T-helper 2 cell treated with Interferon-gamma antibody and Interleukin-4, amounts not matched to agents 100 ng/mL and 5 ng/mL, for 36 hours (primary cell): ENCODE results near the gene MYOM1. TPM values are rescaled to one million over a fixed set of nuclear protein-coding genes. Genes with fewer than 3 reads are reported as not detected.
"Not testable (repeated sequence)": the region's sequence is repeated elsewhere in the genome, so short reads cannot be mapped to it uniquely, and the experiment has no call there.

Experiments
- intact Hi-C: fragments of 100-400 bp; cut with micrococcal nuclease; formaldehyde crosslinking; loops from one replicate; pipeline ENCODE4 v1.15.1; 2023
- total RNA-seq: library from RNA; stranded (reverse); gene quantifications from 2 replicates; pipeline ENCODE4 v1.2.3, GENCODE V29; 2022

The MYOM1 gene
- total RNA-seq, 1 donor from 2014 or later, result 1.5 TPM

- intact Hi-C loops, result no loop called here
Measured at GRCh38 chr18:3221496-3221895, 1.7 kb upstream of the MYOM1 start.

GRCh38 chr18:3220868-3221267 lies 1.1 kb upstream of the MYOM1 start:
- intact Hi-C loops, result not testable (repeated sequence)

GRCh38 chr18:3219241-3219630 lies 532 bp downstream of the MYOM1 start:
- intact Hi-C loops, result no loop called here

- intact Hi-C loops, result no loop called here
Measured at GRCh38 chr18:3218819-3219218, 949 bp downstream of the MYOM1 start.

- intact Hi-C loops, result no loop called here
Measured at GRCh38 chr18:3217948-3218647, 1.7 kb downstream of the MYOM1 start.

GRCh38 chr18:3216987-3217386 lies 2.8 kb downstream of the MYOM1 start:
- intact Hi-C loops, result no loop called here

- intact Hi-C loops, result no loop called here
Measured at GRCh38 chr18:3214855-3215637, 4.7 kb downstream of the MYOM1 start.

- intact Hi-C loops, result loop anchor here (2.0 kb wide), 1 partner anchor 33 kb away; the partner anchor contains the start of gene MYL12A
Measured at GRCh38 chr18:3213300-3214059, 6.3 kb downstream of the MYOM1 start.

- intact Hi-C loops, result loop anchor here (2.0 kb wide), 1 partner anchor 34 kb away; the partner anchor contains the start of gene MYL12A
Measured at GRCh38 chr18:3212657-3213056, 7.1 kb downstream of the MYOM1 start.

GRCh38 chr18:3211236-3211992 lies 8.4 kb downstream of the MYOM1 start:
- intact Hi-C loops, result no loop called here

GRCh38 chr18:3209859-3210569 lies 9.8 kb downstream of the MYOM1 start:
- intact Hi-C loops, result no loop called here

GRCh38 chr18:3207565-3207964 lies 12.2 kb downstream of the MYOM1 start:
- intact Hi-C loops, result no loop called here

- intact Hi-C loops, result no loop called here
Measured at GRCh38 chr18:3205239-3205638, 14.5 kb downstream of the MYOM1 start.

GRCh38 chr18:3199942-3200645 lies 19.7 kb downstream of the MYOM1 start:
- intact Hi-C loops, result no loop called here

- intact Hi-C loops, result not testable (repeated sequence)
Measured at GRCh38 chr18:3198260-3198860, 21.4 kb downstream of the MYOM1 start.

GRCh38 chr18:3194947-3195612 lies 24.7 kb downstream of the MYOM1 start:
- intact Hi-C loops, result no loop called here

- intact Hi-C loops, result no loop called here
Measured at GRCh38 chr18:3193331-3193730, 26.4 kb downstream of the MYOM1 start.

GRCh38 chr18:3192752-3193151 lies 27.0 kb downstream of the MYOM1 start:
- intact Hi-C loops, result no loop called here

- intact Hi-C loops, result no loop called here
Measured at GRCh38 chr18:3192286-3192685, 27.5 kb downstream of the MYOM1 start.
